GM10266 (cell line): ENCODE data around the gene EPS8L3.

Source experiments
- DNase-seq: peaks from one replicate; pipeline ENCODE4 v3.0.0; 2012; ENCODE audit errors: extremely low spot score
- CTCF ChIP-seq: IDR thresholded peaks from 2 replicates; pipeline ENCODE4 v1.5.1; 2012; ENCODE audit warnings: mild to moderate bottlenecking, low read depth; ENCODE audit not compliant: control insufficient read depth, insufficient read depth; ENCODE audit errors: missing control alignments

EPS8L3 gene

GRCh38 chr1:109724933-109725332 lies 38.8 kb downstream of the EPS8L3 start:
- DNase-seq = no peak
- TF ChIP-seq CTCF = no peak

DNA sequence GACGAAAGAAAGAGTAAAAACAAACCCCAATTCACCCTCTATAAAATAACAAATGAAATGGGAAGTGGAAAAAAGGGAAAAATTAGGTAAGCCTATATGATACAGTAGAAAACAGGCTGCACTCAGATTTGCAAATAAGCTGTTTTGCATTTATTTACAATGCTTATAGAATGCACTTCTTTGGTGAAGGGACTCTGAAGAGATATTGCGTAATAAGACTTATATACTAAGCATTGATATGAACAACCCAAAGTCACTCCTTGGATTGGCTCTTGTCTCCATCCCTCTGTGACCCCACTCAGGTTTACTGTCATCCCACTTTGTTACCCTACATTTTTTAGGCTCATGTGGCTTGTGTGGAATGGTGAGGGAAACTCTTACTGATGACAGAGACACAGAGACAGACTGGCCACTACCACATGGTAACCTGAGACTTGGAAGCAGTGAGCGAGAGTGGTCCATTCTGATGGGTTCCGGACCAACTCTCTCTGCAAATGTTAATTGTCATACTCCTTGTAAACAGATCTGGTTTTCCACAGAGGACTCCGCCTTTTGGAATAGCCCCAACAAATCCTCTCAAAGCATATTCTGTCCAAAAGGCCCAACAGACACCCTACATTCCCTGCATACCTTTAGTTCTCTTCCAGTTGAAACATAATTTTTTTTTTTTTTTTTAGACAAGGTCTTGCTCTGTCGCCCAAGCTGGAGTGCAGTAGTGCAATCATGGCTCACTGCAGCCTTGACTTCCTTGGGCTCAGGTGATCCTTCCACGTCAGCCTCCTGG lies 40.6 kb downstream of the EPS8L3 start:
- no peak for DNase-seq
- no peak for TF ChIP-seq CTCF

- no peak for TF ChIP-seq CTCF
- no peak for DNase-seq
These were observed 41.8 kb downstream of the EPS8L3 start for GRCh38 chr1:109721971-109722370.

DNA sequence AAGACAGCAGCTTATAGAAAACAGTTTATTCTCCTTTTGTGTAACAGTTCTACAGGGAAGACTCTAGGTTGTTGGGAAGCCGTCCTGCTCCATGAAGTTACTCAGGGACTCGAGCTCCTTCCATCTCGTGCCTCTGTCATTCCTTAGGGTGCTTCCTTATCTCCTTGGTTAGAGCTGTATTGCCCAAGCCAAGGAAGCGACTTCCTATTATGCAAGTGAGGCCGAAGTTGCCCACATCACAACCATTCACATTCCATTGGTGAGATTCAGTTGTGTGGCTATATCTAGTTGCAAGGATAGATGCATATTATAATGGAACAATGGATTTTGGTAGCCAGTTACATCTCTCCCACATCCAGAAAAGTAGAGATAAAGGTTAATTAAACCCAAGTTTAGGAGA lies 42.7 kb downstream of the EPS8L3 start:
- DNase-seq = no peak
- TF ChIP-seq CTCF = no peak

GRCh38 chr1:109719337-109719837 lies 44.3 kb downstream of the EPS8L3 start:
- no peak for TF ChIP-seq CTCF
- DNase-seq = no peak

DNA sequence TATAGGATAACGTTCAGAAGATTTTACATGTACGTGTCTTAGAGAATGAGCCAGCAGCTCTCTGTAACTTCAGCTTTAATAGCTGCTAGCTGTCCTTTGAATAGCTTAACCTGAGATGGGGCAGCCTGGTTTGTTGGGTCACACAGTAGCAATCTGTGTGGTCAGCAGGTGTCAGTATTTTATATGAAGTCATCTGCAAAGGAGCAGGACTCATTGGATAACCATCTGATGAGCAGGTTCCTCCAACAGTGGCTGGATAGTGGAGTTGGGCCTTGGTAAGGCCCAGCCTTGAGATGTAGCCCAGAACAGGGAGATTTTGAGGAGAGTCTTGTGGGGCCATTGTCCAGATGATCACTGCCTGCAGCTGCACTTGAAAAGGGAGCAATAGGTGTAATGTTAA lies 45.2 kb downstream of the EPS8L3 start:
- no peak for TF ChIP-seq CTCF
- no peak for DNase-seq

DNA sequence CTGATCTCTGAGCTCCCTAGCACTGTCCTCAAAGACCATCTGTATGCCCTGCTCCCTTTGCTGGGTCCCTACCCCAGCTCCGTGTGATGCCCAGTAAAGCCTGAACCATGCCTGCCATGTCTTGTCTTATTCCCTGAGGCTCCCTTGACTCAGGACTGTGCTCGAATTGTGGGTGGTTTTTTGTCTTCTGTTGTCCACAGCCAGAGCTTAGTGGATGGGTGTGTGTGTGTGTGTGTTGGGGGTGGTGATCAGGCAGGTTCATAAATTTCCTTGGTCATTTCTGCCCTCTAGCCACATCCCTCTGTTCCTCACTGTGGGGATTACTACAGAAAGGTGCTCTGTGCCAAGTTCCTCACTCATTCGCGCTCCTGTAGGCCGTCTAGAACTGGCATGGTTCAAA lies 46.0 kb downstream of the EPS8L3 start:
- DNase-seq = no peak
- TF ChIP-seq CTCF = no peak
